Spleen (tissue), 7 donors: Measurements from ENCODE around the gene SNCG.

Experiments
- POLR2A ChIP-seq, 3 donors: fragments of 450-650 bp; IDR thresholded peaks; one replicate each; pipeline ENCODE4 v1.5.1; 2017; ENCODE audit warnings: antibody characterized with exemption in 3 of 3, mild to moderate bottlenecking in 1 of 3
- POLR2AphosphoS5 ChIP-seq, 3 donors: sonication (generic); formaldehyde crosslinking; IDR thresholded peaks; one replicate each; pipeline ENCODE4 v1.5.1; 2017; ENCODE audit warnings: antibody characterized with exemption in 3 of 3
- TF ChIP-seq, protein P1 (sequence below), 11 experiments: fragments of 200-600 bp in 7 of 11; fragments of 450-650 bp in 4 of 11; sonication (generic) in 4 of 11; IDR thresholded peaks in 8 of 11; conservative IDR thresholded peaks in 3 of 11; 1 replicate in 7 of 11; 2 replicates in 4 of 11; pipeline versions ENCODE4 v1.4.0 to v1.8.0; 2016 to 2021; ENCODE audit warnings: antibody characterized with exemption in 11 of 11, inconsistent platforms in 4 of 11, mild to moderate bottlenecking in 1 of 11
- donor health status: DM: no; HTN: no; CAD: no; lungs with moderate emphysema.
- donor health status: DM: no; HTN: no; CAD: no.
- donor health status: DM: no; HTN: no; CAD: no.

DNA sequence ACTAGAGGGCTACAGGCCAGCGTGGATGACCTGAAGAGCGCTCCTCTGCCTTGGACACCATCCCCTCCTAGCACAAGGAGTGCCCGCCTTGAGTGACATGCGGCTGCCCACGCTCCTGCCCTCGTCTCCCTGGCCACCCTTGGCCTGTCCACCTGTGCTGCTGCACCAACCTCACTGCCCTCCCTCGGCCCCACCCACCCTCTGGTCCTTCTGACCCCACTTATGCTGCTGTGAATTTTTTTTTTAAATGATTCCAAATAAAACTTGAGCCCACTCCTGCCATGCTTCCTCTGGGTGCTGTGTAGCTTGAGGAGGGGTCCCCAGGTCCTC is 4.5 kb downstream of the SNCG start:
- TF ChIP-seq POLR2AphosphoS5 (IDR thresholded peaks at IDR 0.05) = no peak
- TF ChIP-seq POLR2A (IDR thresholded peaks at IDR 0.05) = no peak
- TF ChIP-seq, protein P1, sequence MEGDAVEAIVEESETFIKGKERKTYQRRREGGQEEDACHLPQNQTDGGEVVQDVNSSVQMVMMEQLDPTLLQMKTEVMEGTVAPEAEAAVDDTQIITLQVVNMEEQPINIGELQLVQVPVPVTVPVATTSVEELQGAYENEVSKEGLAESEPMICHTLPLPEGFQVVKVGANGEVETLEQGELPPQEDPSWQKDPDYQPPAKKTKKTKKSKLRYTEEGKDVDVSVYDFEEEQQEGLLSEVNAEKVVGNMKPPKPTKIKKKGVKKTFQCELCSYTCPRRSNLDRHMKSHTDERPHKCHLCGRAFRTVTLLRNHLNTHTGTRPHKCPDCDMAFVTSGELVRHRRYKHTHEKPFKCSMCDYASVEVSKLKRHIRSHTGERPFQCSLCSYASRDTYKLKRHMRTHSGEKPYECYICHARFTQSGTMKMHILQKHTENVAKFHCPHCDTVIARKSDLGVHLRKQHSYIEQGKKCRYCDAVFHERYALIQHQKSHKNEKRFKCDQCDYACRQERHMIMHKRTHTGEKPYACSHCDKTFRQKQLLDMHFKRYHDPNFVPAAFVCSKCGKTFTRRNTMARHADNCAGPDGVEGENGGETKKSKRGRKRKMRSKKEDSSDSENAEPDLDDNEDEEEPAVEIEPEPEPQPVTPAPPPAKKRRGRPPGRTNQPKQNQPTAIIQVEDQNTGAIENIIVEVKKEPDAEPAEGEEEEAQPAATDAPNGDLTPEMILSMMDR (IDR thresholded peaks at IDR 0.05 in 8 of 11, conservative IDR thresholded peaks at IDR 0.05 in 3 of 11) = no peak
